Measurements from ENCODE around the gene BAIAP2L2.

Gene BAIAP2L2

GRCh38 chr22:38073150-38074130, 37.0 kb downstream of the BAIAP2L2 start:
- peaks cover 0 to 3% of the 10 kb centered on the region in 2 experiments for H3K27me3 ChIP-seq (ENCODE audit: control insufficient read depth in 1 of 2, insufficient read depth in 1 of 2, low read length in 2 of 2)
- H3K4me2 ChIP-seq (ENCODE audit: low read length, poor library complexity, severe bottlenecking), result no peak overlapping the region
- H4K8ac ChIP-seq (ENCODE audit: low read length), result no peak overlapping the region
- no peak overlapping the region for H3K4me3 ChIP-seq (ENCODE audit: insufficient read depth in 1 of 2, low read depth in 1 of 2, low read length in 2 of 2)
- H3K4me1 ChIP-seq (ENCODE audit: control insufficient read depth, insufficient read depth, low read depth, low read length), result no peaks in the 10 kb centered on the region
- no peak overlapping the region for H2BK5ac ChIP-seq (ENCODE audit: low read depth, low read length, poor library complexity, severe bottlenecking)
- no peak overlapping the region for H3K23ac ChIP-seq (ENCODE audit: low read length in 2 of 2)
- H2BK120ac ChIP-seq (ENCODE audit: low read depth, low read length), result no peak overlapping the region
- H3K9me3 ChIP-seq (ENCODE audit: control insufficient read depth, low read length), result no peaks in the 10 kb centered on the region
- H3K18ac ChIP-seq (ENCODE audit: low read depth in 1 of 2, low read length in 2 of 2), result no peak overlapping the region
- H2BK15ac ChIP-seq (ENCODE audit: low read depth, poor library complexity, severe bottlenecking), result no peak overlapping the region
- WGBS, result 96% methylated on average over 25 of the region's 28 CpGs
- no peak overlapping the region for H3K14ac ChIP-seq (ENCODE audit: low read length in 2 of 2)
- H3K27ac ChIP-seq (ENCODE audit: low read length, poor library complexity, severe bottlenecking), result no peak overlapping the region
- no peak overlapping the region for H3K4ac ChIP-seq (ENCODE audit: low read depth in 1 of 2, low read length in 2 of 2)
- H3K79me1 ChIP-seq (replicated peaks; ENCODE audit: low read length, poor library complexity, severe bottlenecking), result no peaks in the 10 kb centered on the region
- DNase-seq, result no peak
- no peak overlapping the region for H3K9ac ChIP-seq (ENCODE audit: low read length)
- no peak overlapping the region for H4K91ac ChIP-seq (ENCODE audit: low read length)
- no peak overlapping the region for H2AK5ac ChIP-seq (ENCODE audit: low read length, severe bottlenecking)
- no peak overlapping the region for H2AFZ ChIP-seq (ENCODE audit: low read depth, low read length)
- no peak overlapping the region for H2BK12ac ChIP-seq (ENCODE audit: low read length in 2 of 2)
- peaks cover 0 to 93% of the 10 kb centered on the region in 2 experiments for H3K36me3 ChIP-seq (ENCODE audit: control insufficient read depth in 1 of 2, insufficient read depth in 2 of 2, low read depth in 1 of 2, low read length in 2 of 2)

DNA sequence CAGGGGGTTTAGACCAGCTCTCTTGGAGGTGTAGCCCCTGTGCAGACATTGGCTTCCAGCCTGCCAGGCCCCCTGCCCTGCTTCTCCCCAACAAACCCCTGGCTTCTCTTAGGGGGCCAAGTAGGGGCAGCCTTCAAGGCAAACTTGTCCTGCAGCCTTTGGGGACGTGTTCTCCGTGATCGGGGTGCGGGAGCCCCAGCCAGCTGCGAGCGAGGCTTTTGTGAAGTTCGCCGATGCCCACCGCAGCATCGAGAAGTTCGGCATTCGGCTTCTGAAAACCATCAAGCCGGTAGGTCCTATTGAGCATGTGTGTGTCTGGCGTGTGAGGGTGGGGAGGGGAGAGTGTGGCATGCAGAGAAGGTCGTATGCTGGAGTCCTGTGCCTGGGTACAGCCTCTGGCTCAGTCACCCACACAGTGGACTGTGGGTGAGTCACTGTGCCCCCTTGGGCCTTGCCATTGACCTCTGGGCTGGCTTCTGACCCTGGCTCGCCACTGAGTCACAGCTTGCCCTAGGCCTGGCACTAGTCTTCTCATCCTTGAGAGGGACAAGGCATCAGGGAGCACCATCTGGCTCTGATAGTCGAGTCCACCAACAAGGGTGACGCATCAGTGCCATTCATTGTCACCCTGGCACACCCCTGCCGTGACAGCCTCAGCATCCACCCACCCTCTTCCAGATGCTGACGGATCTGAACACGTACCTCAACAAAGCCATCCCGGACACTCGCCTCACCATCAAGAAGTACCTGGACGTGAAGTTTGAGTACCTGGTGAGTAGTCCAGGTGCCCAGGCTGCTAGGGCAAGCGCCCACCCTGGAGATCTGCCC, 37.9 kb downstream of the BAIAP2L2 start:
- H2BK5ac ChIP-seq (ENCODE audit: low read depth, low read length, poor library complexity, severe bottlenecking), result no peak overlapping the region
- no peak overlapping the region for H3K27ac ChIP-seq (ENCODE audit: low read length, poor library complexity, severe bottlenecking)
- H4K91ac ChIP-seq (ENCODE audit: low read length), result no peak overlapping the region
- no peak overlapping the region for H3K4ac ChIP-seq (ENCODE audit: low read depth in 1 of 2, low read length in 2 of 2)
- H3K14ac ChIP-seq (ENCODE audit: low read length in 2 of 2), result no peak overlapping the region
- H3K23ac ChIP-seq (ENCODE audit: low read length in 2 of 2), result no peak overlapping the region
- H4K8ac ChIP-seq (ENCODE audit: low read length), result no peak overlapping the region
- WGBS, result 94% methylated on average over 25 of the region's 25 CpGs
- no peak for DNase-seq
- H2AK5ac ChIP-seq (ENCODE audit: low read length, severe bottlenecking), result no peak overlapping the region
- no peaks in the 10 kb centered on the region for H3K9me3 ChIP-seq (ENCODE audit: control insufficient read depth, low read length)
- H3K4me2 ChIP-seq (ENCODE audit: low read length, poor library complexity, severe bottlenecking), result no peak overlapping the region
- H3K4me1 ChIP-seq (ENCODE audit: control insufficient read depth, insufficient read depth, low read depth, low read length), result no peaks in the 10 kb centered on the region
- no peaks in the 10 kb centered on the region for H3K79me1 ChIP-seq (replicated peaks; ENCODE audit: low read length, poor library complexity, severe bottlenecking)
- H3K36me3 ChIP-seq (ENCODE audit: control insufficient read depth in 1 of 2, insufficient read depth in 2 of 2, low read depth in 1 of 2, low read length in 2 of 2), result peaks cover 0 to 93% of the 10 kb centered on the region in 2 experiments
- H2BK12ac ChIP-seq (ENCODE audit: low read length in 2 of 2), result no peak overlapping the region
- H2AFZ ChIP-seq (ENCODE audit: low read depth, low read length), result no peak overlapping the region
- no peak overlapping the region for H2BK120ac ChIP-seq (ENCODE audit: low read depth, low read length)
- no peak overlapping the region for H3K4me3 ChIP-seq (ENCODE audit: insufficient read depth in 1 of 2, low read depth in 1 of 2, low read length in 2 of 2)
- no peak overlapping the region for H3K9ac ChIP-seq (ENCODE audit: low read length)
- H3K18ac ChIP-seq (ENCODE audit: low read depth in 1 of 2, low read length in 2 of 2), result no peak overlapping the region
- no peaks in the 10 kb centered on the region for H3K27me3 ChIP-seq (ENCODE audit: control insufficient read depth in 1 of 2, insufficient read depth in 1 of 2, low read length in 2 of 2)
- no peak overlapping the region for H2BK15ac ChIP-seq (ENCODE audit: low read depth, poor library complexity, severe bottlenecking)

DNA sequence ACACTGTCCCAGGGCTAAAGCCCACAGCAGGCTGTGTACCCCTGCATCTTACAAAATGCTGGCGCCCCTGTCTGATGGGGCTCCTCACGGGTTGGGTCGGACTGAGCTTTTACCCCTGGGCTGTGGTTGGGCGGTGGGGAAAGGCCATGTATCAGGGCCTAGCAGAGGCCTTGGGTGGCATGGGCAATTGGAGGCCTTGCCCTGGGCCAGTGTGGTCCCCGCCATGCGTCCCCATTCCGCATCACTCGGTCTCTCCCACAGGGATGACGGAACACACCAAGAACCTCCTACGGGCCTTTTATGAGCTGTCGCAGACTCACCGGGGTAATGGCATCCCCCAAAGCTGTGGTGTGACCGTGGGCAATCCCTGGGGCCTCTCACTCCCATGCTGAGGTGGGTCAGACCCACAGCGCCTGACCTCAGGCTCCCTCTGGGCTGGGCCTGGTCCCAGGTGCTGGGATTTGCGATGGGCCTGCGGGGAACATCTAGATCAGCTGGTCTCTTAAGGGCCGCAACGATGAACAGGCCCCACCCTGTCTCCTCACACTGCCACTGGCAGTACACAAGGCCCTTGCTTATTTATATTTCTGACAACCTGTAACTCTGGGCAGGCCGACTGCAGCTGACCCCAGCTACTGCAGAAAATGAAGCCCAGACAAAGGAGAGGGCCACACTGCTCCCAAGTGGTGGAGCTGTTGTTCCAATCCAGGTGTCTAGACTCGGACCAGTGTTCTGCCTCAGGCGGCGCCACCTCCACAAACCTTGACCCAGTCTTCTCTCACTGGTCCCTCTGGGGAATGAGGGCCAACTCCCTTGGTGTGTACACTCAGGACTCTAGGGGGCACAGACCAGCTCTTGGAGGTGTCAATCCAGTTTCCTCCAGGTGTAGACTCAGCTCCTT, 38.8 kb downstream of the BAIAP2L2 start:
- no peak overlapping the region for H2BK15ac ChIP-seq (ENCODE audit: low read depth, poor library complexity, severe bottlenecking)
- no peak overlapping the region for H4K8ac ChIP-seq (ENCODE audit: low read length)
- no peak overlapping the region for H3K14ac ChIP-seq (ENCODE audit: low read length in 2 of 2)
- no peak overlapping the region for H2BK12ac ChIP-seq (ENCODE audit: low read length in 2 of 2)
- no peaks in the 10 kb centered on the region for H3K9me3 ChIP-seq (ENCODE audit: control insufficient read depth, low read length)
- DNase-seq, result no peak
- no peaks in the 10 kb centered on the region for H3K27me3 ChIP-seq (ENCODE audit: control insufficient read depth in 1 of 2, insufficient read depth in 1 of 2, low read length in 2 of 2)
- H4K91ac ChIP-seq (ENCODE audit: low read length), result no peak overlapping the region
- no peak overlapping the region for H2BK5ac ChIP-seq (ENCODE audit: low read depth, low read length, poor library complexity, severe bottlenecking)
- H3K36me3 ChIP-seq (ENCODE audit: control insufficient read depth in 1 of 2, insufficient read depth in 2 of 2, low read depth in 1 of 2, low read length in 2 of 2), result peaks cover 0 to 95% of the 10 kb centered on the region in 2 experiments
- no peak overlapping the region for H3K4me2 ChIP-seq (ENCODE audit: low read length, poor library complexity, severe bottlenecking)
- H2AK5ac ChIP-seq (ENCODE audit: low read length, severe bottlenecking), result no peak overlapping the region
- H3K4ac ChIP-seq (ENCODE audit: low read depth in 1 of 2, low read length in 2 of 2), result no peak overlapping the region
- H3K23ac ChIP-seq (ENCODE audit: low read length in 2 of 2), result no peak overlapping the region
- no peaks in the 10 kb centered on the region for H3K4me1 ChIP-seq (ENCODE audit: control insufficient read depth, insufficient read depth, low read depth, low read length)
- H2AFZ ChIP-seq (ENCODE audit: low read depth, low read length), result no peak overlapping the region
- H2BK120ac ChIP-seq (ENCODE audit: low read depth, low read length), result no peak overlapping the region
- H3K4me3 ChIP-seq (ENCODE audit: insufficient read depth in 1 of 2, low read depth in 1 of 2, low read length in 2 of 2), result no peak overlapping the region
- H3K27ac ChIP-seq (ENCODE audit: low read length, poor library complexity, severe bottlenecking), result no peak overlapping the region
- H3K18ac ChIP-seq (ENCODE audit: low read depth in 1 of 2, low read length in 2 of 2), result no peak overlapping the region
- 96% methylated on average over 22 of the region's 22 CpGs for WGBS
- no peak overlapping the region for H3K9ac ChIP-seq (ENCODE audit: low read length)
- no peaks in the 10 kb centered on the region for H3K79me1 ChIP-seq (replicated peaks; ENCODE audit: low read length, poor library complexity, severe bottlenecking)
